GM19099 (cell line): ENCODE data around the gene GRIN2A.

Experiments
- POLR2A ChIP-seq: IDR thresholded peaks from 3 replicates; pipeline ENCODE4 v1.6.1; 2011; ENCODE audit warnings: low read depth; ENCODE audit not compliant: insufficient read length; ENCODE audit errors: extremely low read depth

GRIN2A gene

DNA sequence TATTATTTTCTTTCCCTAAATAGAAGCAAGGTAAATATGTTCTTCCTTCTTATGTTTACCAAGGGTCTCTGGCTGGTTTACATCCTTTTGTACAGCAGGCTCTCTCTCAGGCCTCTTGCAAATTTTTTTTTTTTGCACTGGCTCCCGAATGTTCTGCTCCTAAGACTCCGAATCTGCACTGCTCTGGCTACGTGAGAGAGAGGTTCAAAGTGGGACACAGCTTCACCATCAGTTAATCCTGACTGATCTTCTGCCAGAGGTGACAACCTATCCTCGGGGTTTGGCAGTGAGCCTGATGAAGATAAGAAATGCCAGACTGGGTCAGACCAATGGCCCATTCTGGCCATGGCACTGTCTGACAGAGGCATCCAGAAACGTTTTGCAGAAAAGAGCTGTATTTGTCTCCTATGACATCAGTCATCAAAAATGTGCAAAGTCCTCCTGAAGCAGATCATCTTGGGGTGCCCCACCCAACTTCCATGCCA is 136.9 kb downstream of the GRIN2A start:
- TF ChIP-seq POLR2A, result no peak

DNA sequence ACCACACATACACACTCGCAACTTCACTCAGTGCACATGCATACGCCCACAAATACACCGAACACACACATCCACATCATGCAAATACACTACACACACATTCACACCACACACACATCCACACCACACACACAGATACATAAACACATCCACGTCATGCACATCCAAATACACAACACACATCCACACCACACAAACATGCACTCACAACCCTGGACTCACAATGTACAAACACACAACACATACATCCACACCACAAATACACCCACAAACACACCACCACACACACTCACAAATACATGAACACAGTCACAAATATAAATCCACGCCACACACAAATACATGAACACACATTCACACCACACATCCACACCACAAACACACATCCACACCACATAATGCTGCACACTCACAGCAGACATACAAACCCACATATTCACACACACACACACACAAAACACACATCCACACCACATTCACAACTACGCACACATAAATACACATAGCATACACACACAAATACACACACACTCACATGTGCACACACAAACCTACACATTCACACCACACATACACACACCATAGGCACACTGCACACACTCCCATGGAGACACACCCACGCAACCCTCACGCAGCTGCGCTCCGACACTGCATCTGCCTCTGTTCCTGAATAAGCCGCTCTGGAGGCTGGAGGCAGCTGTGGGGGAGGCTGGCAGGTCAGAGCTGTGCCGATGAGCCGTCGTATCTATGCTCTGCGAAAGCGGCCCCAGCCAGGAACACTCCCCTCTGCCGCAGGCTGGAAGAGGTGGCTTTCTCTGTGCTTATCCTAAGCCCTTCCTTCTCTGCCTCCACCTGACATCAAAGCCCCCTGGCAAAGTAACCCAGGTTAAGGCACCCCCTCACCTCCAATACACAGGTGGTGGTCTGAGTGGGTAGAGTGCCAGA is 141.8 kb downstream of the GRIN2A start:
- no peak for TF ChIP-seq POLR2A

- TF ChIP-seq POLR2A, result no peak
Observed at GRCh38 chr16:10039220-10040096, 142.8 kb downstream of the GRIN2A start.

DNA sequence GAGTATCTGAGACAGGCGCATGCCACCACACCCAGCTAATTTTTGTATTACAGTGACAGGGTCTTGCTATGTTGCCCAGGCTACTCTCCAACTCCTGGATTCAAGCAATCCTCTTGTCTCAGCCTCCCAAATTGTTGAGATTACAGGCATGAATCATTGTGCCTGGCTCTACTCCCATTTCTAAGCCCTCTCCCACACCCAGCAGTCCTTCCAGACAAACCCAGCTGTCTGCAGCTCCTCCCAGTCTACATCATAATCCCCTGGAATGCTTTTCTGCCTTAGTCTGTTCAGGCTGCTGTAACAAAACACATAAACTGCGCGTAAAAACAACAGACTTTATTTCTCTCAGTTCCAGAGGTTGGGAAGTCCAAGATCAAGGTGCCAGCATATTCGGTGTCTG is 144.5 kb downstream of the GRIN2A start:
- TF ChIP-seq POLR2A, result no peak

- TF ChIP-seq POLR2A, result no peak
Observed at GRCh38 chr16:10036956-10037355, 145.3 kb downstream of the GRIN2A start.

DNA sequence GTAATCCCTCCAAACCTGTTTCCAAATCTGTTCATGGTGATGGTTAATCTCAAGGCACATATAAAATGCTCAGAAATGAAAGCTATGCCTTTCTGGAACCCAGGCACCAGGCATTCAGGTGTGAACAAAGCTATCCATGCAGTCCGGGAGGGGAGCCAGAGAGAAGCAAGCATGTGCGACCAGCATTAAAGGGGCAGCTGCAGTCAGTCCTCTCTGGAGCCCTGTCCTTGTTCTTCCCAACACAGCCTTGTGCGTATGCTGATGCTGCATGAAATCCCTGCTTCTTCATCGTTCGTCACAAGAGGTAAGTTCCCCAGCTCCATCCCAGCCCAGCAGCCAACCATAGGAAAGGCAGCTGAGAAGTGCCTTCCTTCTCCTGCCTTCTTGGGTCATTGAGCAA is 148.7 kb downstream of the GRIN2A start:
- TF ChIP-seq POLR2A, result no peak

DNA sequence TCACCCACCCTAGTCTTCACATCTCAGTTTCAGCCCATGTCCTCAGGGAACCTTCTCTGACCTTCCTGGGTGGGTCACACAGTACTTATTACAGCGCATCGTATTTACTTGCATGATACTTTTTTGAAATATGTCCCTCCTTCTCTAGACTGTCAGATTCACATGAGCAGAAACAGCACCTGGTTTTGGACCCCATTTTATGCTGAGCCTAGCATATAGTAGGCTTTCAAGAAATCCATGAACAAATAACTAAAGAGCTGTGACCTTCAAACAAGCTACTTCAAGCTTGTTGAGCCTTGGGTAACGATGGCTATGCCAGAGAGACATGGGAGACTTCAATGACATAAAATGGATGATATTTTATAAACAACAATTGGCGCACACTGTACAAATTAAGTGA is 150.3 kb downstream of the GRIN2A start:
- TF ChIP-seq POLR2A, result no peak

- TF ChIP-seq POLR2A, result no peak
Observed at GRCh38 chr16:10031473-10031872, 150.8 kb downstream of the GRIN2A start.

DNA sequence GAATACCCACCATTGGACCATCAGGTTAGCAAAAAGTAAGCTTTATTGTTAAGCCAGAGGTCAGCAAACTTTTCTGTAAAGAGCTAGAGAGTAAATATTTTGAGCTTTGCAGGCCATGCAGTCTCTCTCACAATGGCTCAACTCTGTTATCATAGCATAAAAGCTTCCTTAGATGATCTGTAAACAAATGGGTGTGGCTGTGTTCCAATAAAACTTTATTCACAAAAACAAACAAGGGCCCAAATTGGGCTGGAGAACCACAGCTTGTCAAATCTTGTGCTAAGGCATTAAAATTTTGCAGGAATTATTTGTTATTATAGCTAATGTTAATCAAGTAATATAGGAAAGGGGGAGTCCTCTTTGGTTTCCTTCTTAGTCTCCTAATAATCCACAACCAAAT is 153.6 kb downstream of the GRIN2A start:
- TF ChIP-seq POLR2A, result no peak

- TF ChIP-seq POLR2A, result no peak
Observed at GRCh38 chr16:10027553-10027952, 154.7 kb downstream of the GRIN2A start.

GRCh38 chr16:10026593-10026992 is 155.6 kb downstream of the GRIN2A start:
- no peak for TF ChIP-seq POLR2A

- no peak for TF ChIP-seq POLR2A
Observed at GRCh38 chr16:10022098-10022497, 160.1 kb downstream of the GRIN2A start.

DNA sequence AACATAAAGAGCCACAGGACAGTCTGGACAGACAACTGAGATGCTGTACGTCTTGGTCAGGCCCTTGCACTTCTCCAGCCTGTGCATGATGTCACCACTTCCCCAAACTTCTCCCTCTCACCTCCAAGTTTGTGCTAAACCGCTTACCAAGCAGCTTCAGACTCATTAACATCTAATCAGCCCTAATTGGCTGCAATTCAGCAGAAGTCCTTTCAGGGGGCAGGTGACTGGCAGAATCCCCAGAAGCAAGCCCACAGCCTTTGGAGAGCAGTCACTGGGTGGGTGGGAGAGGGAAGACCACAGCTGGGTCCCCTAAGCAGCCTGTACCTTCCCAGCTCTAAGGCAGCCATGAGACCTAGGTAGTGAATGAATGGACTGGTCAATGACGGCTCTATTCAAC is 161.4 kb downstream of the GRIN2A start:
- TF ChIP-seq POLR2A, result no peak

- no peak for TF ChIP-seq POLR2A
Observed at GRCh38 chr16:10016752-10017151, 165.5 kb downstream of the GRIN2A start.

DNA sequence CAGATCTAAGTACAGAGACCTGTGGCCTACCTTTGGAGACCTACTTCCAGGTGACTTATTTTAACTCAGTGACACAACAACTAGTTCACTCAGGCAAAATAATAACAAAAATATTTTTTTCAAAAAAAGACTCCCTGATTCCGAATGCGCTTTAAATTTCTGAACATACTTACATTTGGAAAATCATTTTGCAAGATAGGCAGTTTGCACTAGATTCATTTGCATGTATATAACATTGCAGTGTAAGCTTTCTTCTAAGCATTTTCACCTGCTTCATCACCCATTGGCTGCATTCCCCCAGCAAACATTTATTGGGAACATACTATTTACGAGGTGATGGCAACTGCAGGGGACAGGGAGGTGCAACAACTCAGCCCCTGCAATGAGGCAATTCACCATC is 166.8 kb downstream of the GRIN2A start:
- no peak for TF ChIP-seq POLR2A
